Measurements from ENCODE around the gene FOXP1. TPM values are rescaled to one million over a fixed set of nuclear protein-coding genes. Genes with fewer than 3 reads are reported as not detected.

FOXP1 gene
- total RNA-seq, 4 donors from 2014 or later, result 13.2 to 46.6 (median 29.2) TPM

- Histone ChIP-seq H3K36me3 (no peaks in the 10 kb centered on the region), H3K27ac (no peak overlapping the region), H3K4me1 (no peaks in the 10 kb centered on the region), H3K27me3 (no peaks in the 10 kb centered on the region), H3K4me3 (no peak overlapping the region), H3K9me3 (no peaks in the 10 kb centered on the region)
- TF ChIP-seq POLR2A (IDR thresholded peaks at IDR 0.05), result no peak
- in situ Hi-C loops (cut with MboI; ENCODE audit: low sequenced_read_pairs in 4 of 4) (loop anchor here in 1 of 4 donors (25.0 kb wide), 1 partner anchor 437 kb away; the partner anchor contains the start of gene FOXP1), intact Hi-C loops (cut with DNase I; ENCODE audit: low total_unique reads) (no loop called here)
- DNase-seq (no peak), ATAC-seq (peak in 1 of 2 donors; percentile 50)
Observed at GRCh38 chr3:71149959-71150954, 433.3 kb downstream of the FOXP1 start.

GRCh38 chr3:71148455-71149060 is 435.0 kb downstream of the FOXP1 start:
- H3K27me3 ChIP-seq, result no peaks in the 10 kb centered on the region
- no peaks in the 10 kb centered on the region for H3K4me1 ChIP-seq
- no peaks in the 10 kb centered on the region for H3K9me3 ChIP-seq
- DNase-seq (no peak), ATAC-seq (no peak)
- TF ChIP-seq POLR2A (IDR thresholded peaks at IDR 0.05), result no peak
- TF ChIP-seq CTCF (IDR thresholded peaks at IDR 0.05 in 4 of 5, conservative IDR thresholded peaks at IDR 0.05 in 1 of 5), result no peak
- H3K36me3 ChIP-seq, result no peaks in the 10 kb centered on the region
- intact Hi-C loops (cut with DNase I; ENCODE audit: low total_unique reads) (no loop called here), in situ Hi-C loops (cut with MboI; ENCODE audit: low sequenced_read_pairs in 4 of 4) (loop anchor here in 1 of 4 donors (25.0 kb wide), 1 partner anchor 439 kb away; the partner anchor contains the start of gene FOXP1)
- no peak overlapping the region for H3K4me3 ChIP-seq
- H3K27ac ChIP-seq, result no peak overlapping the region

GRCh38 chr3:71146673-71147072 is 436.9 kb downstream of the FOXP1 start:
- intact Hi-C loops (cut with DNase I; ENCODE audit: low total_unique reads), result no loop called here
- TF ChIP-seq CTCF (IDR thresholded peaks at IDR 0.05 in 4 of 5, conservative IDR thresholded peaks at IDR 0.05 in 1 of 5) (no peak), POLR2A (IDR thresholded peaks at IDR 0.05) (no peak)
- ATAC-seq, result no peak
- Histone ChIP-seq H3K9me3 (no peaks in the 10 kb centered on the region), H3K27ac (no peak overlapping the region), H3K36me3 (no peaks in the 10 kb centered on the region), H3K4me3 (no peak overlapping the region), H3K27me3 (no peaks in the 10 kb centered on the region), H3K4me1 (no peaks in the 10 kb centered on the region)
- in situ Hi-C loops (cut with MboI; ENCODE audit: low sequenced_read_pairs in 4 of 4), result loop anchor here in 1 of 4 donors (25.0 kb wide), 1 partner anchor 441 kb away; the partner anchor contains the start of gene FOXP1
- DNase-seq, result no peak

- no peaks in the 10 kb centered on the region for H3K36me3 ChIP-seq
- H3K27me3 ChIP-seq, result no peaks in the 10 kb centered on the region
- no peaks in the 10 kb centered on the region for H3K9me3 ChIP-seq
- DNase-seq (no peak), ATAC-seq (no peak)
- TF ChIP-seq CTCF (IDR thresholded peaks at IDR 0.05 in 4 of 5, conservative IDR thresholded peaks at IDR 0.05 in 1 of 5) (no peak), POLR2A (IDR thresholded peaks at IDR 0.05) (no peak)
- H3K4me3 ChIP-seq, result no peak overlapping the region
- H3K4me1 ChIP-seq, result no peaks in the 10 kb centered on the region
- in situ Hi-C loops (cut with MboI; ENCODE audit: low sequenced_read_pairs in 4 of 4) (loop anchor here in 1 of 4 donors (25.0 kb wide), 1 partner anchor 441 kb away; the partner anchor contains the start of gene FOXP1), intact Hi-C loops (cut with DNase I; ENCODE audit: low total_unique reads) (no loop called here)
- H3K27ac ChIP-seq, result no peak overlapping the region
Observed at GRCh38 chr3:71145954-71146353, 437.6 kb downstream of the FOXP1 start.
